Measurements from ENCODE around the gene SYNE4. TPM values are rescaled to one million over a fixed set of nuclear protein-coding genes. Genes with fewer than 3 reads are reported as not detected.
"Not testable (repeated sequence)": the region's sequence is repeated elsewhere in the genome, so short reads cannot be mapped to it uniquely, and the experiment has no call there.

Gene SYNE4
- total RNA-seq, 1 donor from 2014 or later = 5.3 TPM

DNA sequence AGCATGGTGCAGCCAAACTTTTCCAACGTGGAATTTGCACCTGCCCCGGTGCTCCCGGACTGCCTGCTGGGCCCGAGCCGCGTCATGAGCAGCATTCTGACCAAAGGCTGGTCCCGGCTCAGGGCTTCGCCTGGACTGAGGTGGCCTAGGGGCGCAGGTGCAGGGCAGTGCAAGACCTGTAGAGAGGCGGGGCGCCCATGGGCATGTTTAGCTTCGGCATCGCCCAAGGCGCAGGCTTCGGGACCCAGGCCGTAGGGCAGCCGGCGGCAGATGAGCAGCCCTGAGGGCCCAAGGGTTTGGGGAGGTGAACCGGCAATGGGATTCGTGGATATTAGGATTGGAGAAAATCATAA is 48.7 kb downstream of the SYNE4 start:
- no peak overlapping the region for H3K4me3 ChIP-seq (ENCODE audit: low read depth, low read length)
- DNase-seq (ENCODE audit: low read depth) = no peak
- TF ChIP-seq, protein P1, sequence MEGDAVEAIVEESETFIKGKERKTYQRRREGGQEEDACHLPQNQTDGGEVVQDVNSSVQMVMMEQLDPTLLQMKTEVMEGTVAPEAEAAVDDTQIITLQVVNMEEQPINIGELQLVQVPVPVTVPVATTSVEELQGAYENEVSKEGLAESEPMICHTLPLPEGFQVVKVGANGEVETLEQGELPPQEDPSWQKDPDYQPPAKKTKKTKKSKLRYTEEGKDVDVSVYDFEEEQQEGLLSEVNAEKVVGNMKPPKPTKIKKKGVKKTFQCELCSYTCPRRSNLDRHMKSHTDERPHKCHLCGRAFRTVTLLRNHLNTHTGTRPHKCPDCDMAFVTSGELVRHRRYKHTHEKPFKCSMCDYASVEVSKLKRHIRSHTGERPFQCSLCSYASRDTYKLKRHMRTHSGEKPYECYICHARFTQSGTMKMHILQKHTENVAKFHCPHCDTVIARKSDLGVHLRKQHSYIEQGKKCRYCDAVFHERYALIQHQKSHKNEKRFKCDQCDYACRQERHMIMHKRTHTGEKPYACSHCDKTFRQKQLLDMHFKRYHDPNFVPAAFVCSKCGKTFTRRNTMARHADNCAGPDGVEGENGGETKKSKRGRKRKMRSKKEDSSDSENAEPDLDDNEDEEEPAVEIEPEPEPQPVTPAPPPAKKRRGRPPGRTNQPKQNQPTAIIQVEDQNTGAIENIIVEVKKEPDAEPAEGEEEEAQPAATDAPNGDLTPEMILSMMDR (conservative IDR thresholded peaks at IDR 0.05; ENCODE audit: low read depth, low read length) = no peak

DNA sequence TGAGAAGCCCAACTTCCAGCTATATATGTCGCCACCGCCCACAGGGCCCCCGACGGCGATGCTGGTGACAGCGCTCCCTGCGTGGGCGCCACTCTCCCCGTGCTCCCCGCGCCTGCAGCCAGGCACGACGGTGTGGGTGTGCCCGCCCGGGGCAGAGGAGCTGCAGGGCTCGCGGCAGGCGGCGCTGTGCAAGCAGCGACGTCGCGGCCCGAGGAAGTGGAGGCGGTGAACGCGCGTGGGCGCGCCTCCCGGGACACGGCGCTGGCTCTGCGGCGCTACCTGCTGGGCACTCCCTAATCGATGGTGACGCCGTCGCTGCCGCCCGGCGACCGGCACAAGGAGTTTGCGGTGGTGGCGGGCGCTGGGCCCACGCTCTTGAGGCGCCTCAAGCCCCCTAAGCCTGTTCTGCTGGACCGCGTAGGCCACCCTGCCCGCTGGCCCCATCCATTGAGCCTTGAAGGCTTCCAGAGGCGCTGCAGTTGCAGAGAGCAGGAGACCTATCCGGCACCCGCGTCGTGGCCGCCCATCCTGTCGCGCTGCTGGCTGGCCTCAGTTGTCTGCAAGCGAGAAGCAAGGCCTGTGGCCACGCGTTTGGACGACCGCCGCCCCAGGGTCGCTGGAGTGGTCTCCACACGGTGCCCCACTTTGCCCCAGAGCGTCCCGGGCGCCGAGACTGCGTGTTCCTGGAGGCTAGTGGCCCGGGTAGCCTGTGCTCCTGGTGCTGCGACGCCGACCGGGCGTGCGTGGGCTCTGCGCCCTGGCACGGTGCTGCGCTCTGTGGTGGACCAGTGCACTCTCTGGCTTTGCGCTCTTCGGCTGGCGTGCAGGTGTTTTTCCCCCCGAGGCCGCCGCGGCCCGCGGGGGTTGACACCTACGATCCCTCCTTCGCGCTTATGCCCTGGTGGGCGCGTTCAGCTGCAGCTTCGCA is 49.3 kb downstream of the SYNE4 start:
- H3K4me3 ChIP-seq (ENCODE audit: low read depth, low read length) = no peak overlapping the region
- DNase-seq (ENCODE audit: low read depth) = no peak
- TF ChIP-seq, protein P1 (conservative IDR thresholded peaks at IDR 0.05; ENCODE audit: low read depth, low read length) = no peak

DNA sequence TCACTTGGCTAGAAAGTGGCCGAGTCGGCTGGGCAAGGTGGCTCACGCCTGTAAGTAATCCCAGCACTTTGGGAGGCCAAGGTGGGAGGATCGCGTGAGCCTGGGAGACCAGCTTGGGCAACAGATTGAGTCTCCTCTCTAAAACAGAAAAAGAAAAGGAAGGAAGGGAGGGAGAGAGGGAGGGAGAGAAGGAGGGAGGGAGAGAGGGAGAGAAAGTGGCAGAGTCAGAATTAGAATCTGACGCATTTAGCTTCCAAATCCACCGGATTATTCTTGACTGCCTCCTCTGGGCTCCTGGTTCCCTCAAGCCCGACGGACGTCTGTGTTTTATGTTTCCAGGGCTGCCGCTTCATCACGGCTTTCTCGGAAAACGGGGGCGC is 50.0 kb downstream of the SYNE4 start:
- H3K4me3 ChIP-seq (ENCODE audit: low read depth, low read length) = no peak overlapping the region
- TF ChIP-seq, protein P1 (conservative IDR thresholded peaks at IDR 0.05; ENCODE audit: low read depth, low read length) = no peak
- no peak for DNase-seq (ENCODE audit: low read depth)

DNA sequence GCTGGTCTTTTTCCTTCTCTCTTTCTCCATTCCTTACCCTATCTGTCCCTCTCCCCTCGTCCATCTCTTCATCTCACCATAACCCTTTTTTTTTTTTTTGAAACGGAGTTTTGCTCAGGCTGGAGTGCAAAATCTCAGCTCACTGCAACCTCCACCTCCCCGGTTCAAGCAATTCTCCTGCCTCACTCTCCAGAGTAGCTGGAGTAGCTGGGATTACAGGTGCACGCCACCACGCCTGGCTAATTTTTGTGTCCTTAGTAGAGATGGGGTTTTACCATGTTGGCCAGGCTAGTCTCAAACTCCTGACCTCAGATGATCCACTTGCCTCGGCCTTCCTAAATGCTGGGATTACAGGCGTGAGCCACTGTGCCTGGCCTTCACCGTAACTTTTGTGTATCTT is 51.2 kb downstream of the SYNE4 start:
- DNase-seq (ENCODE audit: low read depth); H3K4me3 ChIP-seq (ENCODE audit: low read depth, low read length): not testable (repeated sequence)

DNA sequence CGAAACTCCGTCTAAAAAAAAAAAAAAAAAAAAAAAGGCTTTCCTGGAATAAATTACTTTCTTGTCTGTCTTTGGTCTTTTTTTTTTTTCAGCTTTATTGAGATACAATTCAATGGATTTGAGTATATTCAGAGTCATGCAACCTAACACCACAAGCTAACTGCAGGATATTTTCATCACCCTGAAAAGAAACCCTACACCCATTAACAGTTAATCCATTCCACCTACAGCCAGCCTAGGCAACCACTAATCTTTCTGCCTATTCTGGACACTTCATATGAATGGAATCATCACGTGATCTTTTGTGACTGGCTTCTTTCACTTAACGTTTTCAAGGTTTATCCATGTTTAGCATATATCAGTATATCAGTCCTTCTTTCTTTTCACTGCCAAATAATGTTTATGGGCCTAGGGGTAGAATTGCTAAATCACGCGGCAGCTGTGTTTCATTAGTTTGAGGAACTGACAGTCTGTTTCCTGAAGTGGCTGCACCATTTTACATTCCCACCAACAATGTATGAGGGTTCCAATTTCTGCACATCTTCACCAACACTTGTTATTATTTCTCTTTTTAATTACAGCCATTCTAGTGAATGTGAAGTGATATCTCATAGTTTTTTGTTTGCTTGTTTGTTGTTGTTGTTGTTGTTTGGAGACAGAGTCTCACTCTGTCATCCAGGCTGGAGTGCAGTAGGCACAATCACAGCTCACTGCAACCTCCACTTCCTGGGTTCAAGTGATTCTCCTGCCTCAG is 52.6 kb downstream of the SYNE4 start:
- no peak for DNase-seq (ENCODE audit: low read depth)
- H3K4me3 ChIP-seq (ENCODE audit: low read depth, low read length) = no peak overlapping the region
- TF ChIP-seq, protein P1 (conservative IDR thresholded peaks at IDR 0.05; ENCODE audit: low read depth, low read length) = no peak

Other genes starting within 250 kb of the SYNE4 start
- gene ARHGAP33, start 233.2 kb downstream of the SYNE4 start, total RNA-seq = 2.6 and 13.3 TPM in 2 replicates
- not detected in 2 replicates for gene PRODH2, start 196.0 kb downstream of the SYNE4 start, total RNA-seq
- not detected in 2 replicates for gene NPHS1, start 156.3 kb downstream of the SYNE4 start, total RNA-seq
- gene KIRREL2, start 151.9 kb downstream of the SYNE4 start, total RNA-seq = not detected in 2 replicates
- gene APLP1, start 140.2 kb downstream of the SYNE4 start, total RNA-seq = 1.1 and 8.4 TPM in 2 replicates
- gene NFKBID, start 108.3 kb downstream of the SYNE4 start, total RNA-seq = 3.9 and 10.7 TPM in 2 replicates
- not detected in 2 replicates for gene HCST, start 106.3 kb downstream of the SYNE4 start, total RNA-seq
- gene TYROBP, start 100.5 kb downstream of the SYNE4 start, total RNA-seq = not detected in 2 replicates
- 6.2 and 12.7 TPM in 2 replicates for gene LRFN3, start 72.4 kb downstream of the SYNE4 start, total RNA-seq
- gene SDHAF1, start 13.6 kb downstream of the SYNE4 start, total RNA-seq = 23.2 and 34.5 TPM in 2 replicates
- 24.3 and 39.7 TPM in 2 replicates for gene ALKBH6, start 5.4 kb upstream of the SYNE4 start, total RNA-seq
- gene CLIP3, start 24.1 kb upstream of the SYNE4 start, total RNA-seq = 0.51 and 4.3 TPM in 2 replicates
- gene THAP8, start 45.5 kb upstream of the SYNE4 start, total RNA-seq = 3.3 and 7.0 TPM in 2 replicates
- gene WDR62, start 46.1 kb upstream of the SYNE4 start, total RNA-seq = 12.7 and 20.7 TPM in 2 replicates
- gene OVOL3, start 102.3 kb upstream of the SYNE4 start, total RNA-seq = not detected in 2 replicates
- gene POLR2I, start 106.1 kb upstream of the SYNE4 start, total RNA-seq = 88.5 and 122 TPM in 2 replicates
- gene TBCB, start 106.7 kb upstream of the SYNE4 start, total RNA-seq = 280 and 410 TPM in 2 replicates
- gene CAPNS1, start 131.3 kb upstream of the SYNE4 start, total RNA-seq = 259 and 267 TPM in 2 replicates
- gene COX7A1, start 143.6 kb upstream of the SYNE4 start, total RNA-seq = 1.7 TPM in 1 of 2 replicates, not detected in the other
- 0.98 and 2.0 TPM in 2 replicates for gene ZNF565, start 205.9 kb upstream of the SYNE4 start, total RNA-seq
- gene ZNF146, start 206.3 kb upstream of the SYNE4 start, total RNA-seq = 69.5 and 103 TPM in 2 replicates